ENCODE measurements around the gene SAPCD1. TPM values are rescaled to one million over a fixed set of nuclear protein-coding genes. Genes with fewer than 3 reads are reported as not detected.
A peak's percentile ranks its signal among the peaks of the same experiment; 100 is the strongest.

Gene SAPCD1
- total and polyA plus RNA-seq, 10 donors = 3.6 to 14.2 (median 6.4) TPM; not detected in 1

DNA sequence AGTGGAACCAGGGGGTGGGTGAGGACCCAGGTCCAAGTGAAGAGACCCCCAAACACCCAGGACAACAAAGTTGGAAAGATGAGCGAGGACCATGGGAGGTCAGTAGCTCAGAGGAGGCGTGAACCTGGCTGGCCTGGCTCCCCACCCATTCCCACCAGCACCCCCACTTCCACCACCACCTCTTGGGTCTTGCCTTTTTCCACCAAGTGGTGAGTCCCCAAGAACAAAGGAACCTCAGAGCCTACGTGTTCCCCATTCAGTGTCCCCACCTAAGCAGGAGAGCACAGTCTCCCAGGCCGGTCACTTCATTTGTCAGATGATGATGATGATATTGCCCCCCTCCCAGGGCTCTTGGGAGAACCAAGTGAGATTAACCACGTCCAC lies 15.2 kb downstream of the SAPCD1 start:
- 87 to 94% (median 88%) methylated on average over 5 of the region's 5 CpGs for WGBS, 5 donors
- peak; percentile 36 for DNase-seq
- intact Hi-C loops (cut with DNase I; ENCODE audit: low total_unique reads) = no loop called here
- Histone ChIP-seq H3K9me3 (no peaks in the 10 kb centered on the region), H3K27ac (peak overlapping the region in 4 of 8 donors; percentile 20 to 80 (median 56)), H3K4me1 (peaks cover 9 to 38% (median 21%) of the 10 kb centered on the region in 6 donors), H3K36me3 (peaks cover 0 to 52% (median 46%) of the 10 kb centered on the region in 6 donors), H3K4me3 (no peak overlapping the region), H3K27me3 (replicated peaks in 1 of 7) (no peaks in the 10 kb centered on the region)
- TF ChIP-seq, protein P1, sequence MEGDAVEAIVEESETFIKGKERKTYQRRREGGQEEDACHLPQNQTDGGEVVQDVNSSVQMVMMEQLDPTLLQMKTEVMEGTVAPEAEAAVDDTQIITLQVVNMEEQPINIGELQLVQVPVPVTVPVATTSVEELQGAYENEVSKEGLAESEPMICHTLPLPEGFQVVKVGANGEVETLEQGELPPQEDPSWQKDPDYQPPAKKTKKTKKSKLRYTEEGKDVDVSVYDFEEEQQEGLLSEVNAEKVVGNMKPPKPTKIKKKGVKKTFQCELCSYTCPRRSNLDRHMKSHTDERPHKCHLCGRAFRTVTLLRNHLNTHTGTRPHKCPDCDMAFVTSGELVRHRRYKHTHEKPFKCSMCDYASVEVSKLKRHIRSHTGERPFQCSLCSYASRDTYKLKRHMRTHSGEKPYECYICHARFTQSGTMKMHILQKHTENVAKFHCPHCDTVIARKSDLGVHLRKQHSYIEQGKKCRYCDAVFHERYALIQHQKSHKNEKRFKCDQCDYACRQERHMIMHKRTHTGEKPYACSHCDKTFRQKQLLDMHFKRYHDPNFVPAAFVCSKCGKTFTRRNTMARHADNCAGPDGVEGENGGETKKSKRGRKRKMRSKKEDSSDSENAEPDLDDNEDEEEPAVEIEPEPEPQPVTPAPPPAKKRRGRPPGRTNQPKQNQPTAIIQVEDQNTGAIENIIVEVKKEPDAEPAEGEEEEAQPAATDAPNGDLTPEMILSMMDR (IDR thresholded peaks at IDR 0.05 in 8 of 11, conservative IDR thresholded peaks at IDR 0.05 in 3 of 11) = no peak
- TF ChIP-seq POLR2AphosphoS5 (IDR thresholded peaks at IDR 0.05) (no peak), POLR2A (IDR thresholded peaks at IDR 0.05) (no peak)

DNA sequence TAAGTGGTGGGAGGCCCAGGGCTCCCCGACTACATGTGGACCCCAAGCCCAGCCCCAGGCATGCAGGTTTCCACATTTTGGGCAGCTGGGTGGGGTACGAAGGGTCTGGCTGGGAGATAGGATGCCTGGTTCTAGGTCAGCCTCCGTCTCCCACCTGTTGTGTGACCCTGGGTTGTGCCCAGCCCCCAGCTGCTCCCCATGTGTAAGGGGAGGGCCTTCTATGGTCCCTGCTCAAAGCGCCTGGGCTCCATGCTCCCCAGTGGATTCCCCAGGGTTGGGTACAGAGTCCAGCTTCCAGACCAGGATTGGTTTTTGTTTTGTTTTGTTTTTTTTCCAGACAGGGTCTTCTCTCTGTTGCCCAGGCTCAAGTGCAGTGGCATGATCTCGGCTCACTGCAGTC lies 15.7 kb downstream of the SAPCD1 start:
- TF ChIP-seq, protein P1 (IDR thresholded peaks at IDR 0.05 in 8 of 11, conservative IDR thresholded peaks at IDR 0.05 in 3 of 11) = no peak
- TF ChIP-seq POLR2AphosphoS5 (IDR thresholded peaks at IDR 0.05) = no peak
- no peak for TF ChIP-seq POLR2A (IDR thresholded peaks at IDR 0.05)
- intact Hi-C loops (cut with DNase I; ENCODE audit: low total_unique reads) = no loop called here
- 93 to 99% (median 96%) methylated on average over 5 of the region's 5 CpGs for WGBS, 5 donors

DNA sequence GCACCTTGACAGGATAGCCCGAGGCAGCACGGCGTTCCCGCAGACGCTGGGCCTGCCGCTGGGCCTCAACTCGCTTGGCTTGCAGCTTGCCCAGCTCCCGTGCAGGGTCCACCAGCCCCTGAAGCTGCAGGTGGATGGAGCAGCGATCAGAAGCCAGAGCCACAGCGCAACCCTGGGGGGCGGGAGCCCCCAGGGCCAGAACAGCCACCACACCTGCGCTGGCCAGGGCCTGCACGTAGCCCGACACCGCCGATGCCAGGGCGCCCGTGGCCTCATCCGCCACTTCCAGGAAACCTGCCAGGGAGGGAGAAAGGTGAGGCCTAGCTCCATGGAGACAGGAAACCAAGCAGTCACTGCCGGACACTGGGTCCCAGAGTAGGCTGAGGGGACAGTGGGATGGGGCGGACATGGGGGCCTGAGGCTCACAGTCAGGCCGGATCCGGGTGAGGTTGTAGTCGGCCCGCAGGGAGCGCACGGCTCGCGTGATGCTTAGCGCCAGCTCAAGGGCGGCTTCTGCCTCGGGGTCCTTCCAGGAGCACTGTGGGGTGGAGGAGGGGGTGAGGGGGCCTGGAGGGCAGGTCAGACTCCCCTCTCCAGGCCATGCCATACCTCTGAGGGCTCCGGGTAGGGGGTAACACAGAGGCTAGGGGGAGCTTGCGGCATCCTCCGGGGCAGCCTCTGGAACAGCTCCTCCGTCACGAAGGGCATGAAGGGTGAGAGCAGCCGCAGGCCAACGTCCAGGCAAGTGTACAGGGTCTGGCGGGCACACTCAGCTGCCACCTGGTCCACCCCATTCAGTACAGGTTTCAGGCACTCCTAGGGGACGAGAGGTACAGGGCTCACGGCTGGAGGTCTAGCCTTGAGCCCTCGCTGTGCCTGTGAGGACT lies 16.8 kb downstream of the SAPCD1 start:
- intact Hi-C loops (cut with DNase I; ENCODE audit: low total_unique reads) = no loop called here
- Histone ChIP-seq H3K4me3 (no peak overlapping the region), H3K36me3 (peaks cover 0 to 68% (median 61%) of the 10 kb centered on the region in 6 donors), H3K9me3 (no peaks in the 10 kb centered on the region), H3K27me3 (replicated peaks in 1 of 7) (no peaks in the 10 kb centered on the region), H3K4me1 (peaks cover 9 to 30% (median 16%) of the 10 kb centered on the region in 6 donors), H3K27ac (no peak overlapping the region)
- TF ChIP-seq POLR2A (IDR thresholded peaks at IDR 0.05) (no peak), POLR2AphosphoS5 (IDR thresholded peaks at IDR 0.05) (no peak)
- TF ChIP-seq, protein P1 (IDR thresholded peaks at IDR 0.05 in 8 of 11, conservative IDR thresholded peaks at IDR 0.05 in 3 of 11) = no peak
- 94 to 97% (median 95%) methylated on average over 23 to 43 of the region's 43 CpGs for WGBS, 5 donors
- DNase-seq = no peak

More for the DNA sequence above, 15.7 kb downstream of the SAPCD1 start:
- Histone ChIP-seq H3K36me3 (peaks cover 0 to 57% (median 52%) of the 10 kb centered on the region in 6 donors), H3K27ac (peak overlapping the region in 1 of 8 donors; percentile 80), H3K27me3 (replicated peaks in 1 of 7) (no peaks in the 10 kb centered on the region), H3K9me3 (no peaks in the 10 kb centered on the region), H3K4me3 (no peak overlapping the region), H3K4me1 (peaks cover 9 to 33% (median 16%) of the 10 kb centered on the region in 6 donors)
- DNase-seq = no peak

DNA sequence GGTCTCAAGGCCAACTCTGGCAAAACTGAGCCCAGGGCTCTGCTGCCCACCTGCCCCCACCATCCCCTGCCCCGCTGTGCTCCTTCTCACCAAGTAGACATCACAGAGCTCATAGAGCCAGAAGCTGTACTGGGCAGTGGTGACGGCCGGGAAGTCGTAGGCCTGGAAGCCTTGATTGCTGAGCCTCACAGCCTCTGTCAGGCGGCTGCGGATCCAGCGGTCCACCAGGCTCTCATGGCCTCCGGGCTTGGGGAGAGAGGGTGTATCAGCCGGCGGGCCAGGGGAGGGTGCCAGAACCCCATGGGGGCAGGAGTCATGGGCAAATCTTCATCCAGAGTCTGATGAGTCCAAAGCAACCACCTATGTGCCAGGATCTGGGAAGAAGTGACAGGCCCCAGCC lies 17.5 kb downstream of the SAPCD1 start:
- H3K27ac ChIP-seq = no peak overlapping the region
- intact Hi-C loops (cut with DNase I; ENCODE audit: low total_unique reads) = no loop called here
- TF ChIP-seq POLR2A (IDR thresholded peaks at IDR 0.05) = no peak
- TF ChIP-seq POLR2AphosphoS5 (IDR thresholded peaks at IDR 0.05) = no peak
- TF ChIP-seq, protein P1 (IDR thresholded peaks at IDR 0.05 in 8 of 11, conservative IDR thresholded peaks at IDR 0.05 in 3 of 11) = no peak
- H3K9me3 ChIP-seq = no peaks in the 10 kb centered on the region
- H3K36me3 ChIP-seq = peaks cover 0 to 74% (median 67%) of the 10 kb centered on the region in 6 donors
- no peak overlapping the region for H3K4me3 ChIP-seq
- peaks cover 9 to 30% (median 16%) of the 10 kb centered on the region in 6 donors for H3K4me1 ChIP-seq
- H3K27me3 ChIP-seq (replicated peaks in 1 of 7) = no peaks in the 10 kb centered on the region
- WGBS, 5 donors = 92 to 99% (median 97%) methylated on average over 5 to 10 of the region's 10 CpGs
- no peak for DNase-seq
